IgD-negative memory B cell (primary cell): ENCODE results near the gene PHC1. TPM values are rescaled to one million over a fixed set of nuclear protein-coding genes. Genes with fewer than 3 reads are reported as not detected.
A peak's percentile ranks its signal among the peaks of the same experiment; 100 is the strongest.
"Not testable (repeated sequence)": the region's sequence is repeated elsewhere in the genome, so short reads cannot be mapped to it uniquely, and the experiment has no call there.

Experiments used
- H3K27ac Mint-ChIP-seq, 3 donors: one replicate each; pipeline ENCODE4 v1.8.0; 2020 to 2022; ENCODE audit warnings: mild to moderate bottlenecking in 3 of 3, mixed read lengths in 3 of 3, moderate library complexity in 1 of 3
- H3K27me3 Mint-ChIP-seq: one replicate; pipeline ENCODE4 v1.8.0; 2021; ENCODE audit warnings: mixed read lengths
- H3K36me3 Mint-ChIP-seq: one replicate; pipeline ENCODE4 v1.8.0; 2020; ENCODE audit warnings: mild to moderate bottlenecking, mixed read lengths
- H3K4me1 Mint-ChIP-seq, 3 donors: one replicate each; pipeline ENCODE4 v1.8.0; 2020 to 2022; ENCODE audit warnings: mixed read lengths in 3 of 3, mild to moderate bottlenecking in 1 of 3
- H3K4me3 Mint-ChIP-seq, 4 donors: one replicate each; pipeline ENCODE4 v1.8.0; 2020 to 2022; ENCODE audit warnings: mild to moderate bottlenecking in 4 of 4, mixed read lengths in 4 of 4, moderate library complexity in 3 of 4
- H3K9me3 Mint-ChIP-seq, 3 donors: one replicate each; pipeline ENCODE4 v1.8.0; 2020 to 2021; ENCODE audit warnings: mixed read lengths in 3 of 3, mild to moderate bottlenecking in 1 of 3
- polyA plus RNA-seq: library from polyadenylated mRNA; unstranded; fragments of 300-500 nt; fragmentation: Illumina TruSeq; gene quantifications from one replicate; pipeline ENCODE4 v1.2.3, GENCODE V29; 2021

Gene PHC1
- polyA plus RNA-seq, 1 donor from 2014 or later, result 18.7 TPM

- H3K27me3 Mint-ChIP-seq, H3K36me3 Mint-ChIP-seq, H3K9me3 Mint-ChIP-seq: not testable (repeated sequence)
- Mint-ChIP-seq H3K4me1 (peaks cover 22 to 33% (median 26%) of the 10 kb centered on the region in 3 donors), H3K4me3 (peak overlapping the region; percentile 5 to 84 (median 69)), H3K27ac (peak overlapping the region; percentile 30 to 78 (median 71))
These were observed 11.6 kb upstream of the PHC1 start for GRCh38 chr12:8902703-8903102.

DNA sequence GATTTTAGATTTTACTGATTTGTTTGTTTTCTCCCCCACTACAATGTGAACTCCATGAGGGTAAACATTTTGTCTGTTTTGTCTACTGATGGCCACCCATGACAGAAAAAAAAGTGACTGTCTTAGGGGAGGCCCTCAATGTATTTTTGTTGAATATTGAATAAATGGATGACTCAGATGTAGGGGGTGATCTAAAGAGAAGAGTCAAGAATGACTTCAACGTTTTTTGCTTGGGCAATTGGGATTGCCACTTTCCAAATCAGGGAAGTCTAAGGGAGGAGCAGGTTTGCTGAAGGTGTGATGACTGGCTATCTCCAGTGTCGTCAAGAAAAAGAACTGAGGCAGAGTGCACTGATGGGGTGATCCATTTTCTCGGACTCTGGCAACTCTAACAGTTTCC, 10.7 kb upstream of the PHC1 start:
- Mint-ChIP-seq H3K27ac (peak overlapping the region in 1 of 3 donors; percentile 48), H3K9me3 (peaks cover 3 to 6% (median 4%) of the 10 kb centered on the region in 3 donors), H3K36me3 (peaks cover 3% of the 10 kb centered on the region), H3K27me3 (no peaks in the 10 kb centered on the region), H3K4me3 (peak overlapping the region in 2 of 4 donors; percentile 54 to 84), H3K4me1 (peaks cover 22 to 33% (median 26%) of the 10 kb centered on the region in 3 donors)

GRCh38 chr12:8904665-8905064, 9.6 kb upstream of the PHC1 start:
- H3K4me1 Mint-ChIP-seq, result peaks cover 22 to 33% (median 26%) of the 10 kb centered on the region in 3 donors
- peak overlapping the region; percentile 6 to 78 (median 45) for H3K4me3 Mint-ChIP-seq
- H3K36me3 Mint-ChIP-seq, result peaks cover 3% of the 10 kb centered on the region
- peaks cover 3 to 6% (median 4%) of the 10 kb centered on the region in 3 donors for H3K9me3 Mint-ChIP-seq
- H3K27ac Mint-ChIP-seq, result no peak overlapping the region
- H3K27me3 Mint-ChIP-seq, result no peaks in the 10 kb centered on the region

GRCh38 chr12:8905546-8905945, 8.8 kb upstream of the PHC1 start:
- no peak overlapping the region for H3K4me3 Mint-ChIP-seq
- no peaks in the 10 kb centered on the region for H3K27me3 Mint-ChIP-seq
- peaks cover 3% of the 10 kb centered on the region for H3K36me3 Mint-ChIP-seq

DNA sequence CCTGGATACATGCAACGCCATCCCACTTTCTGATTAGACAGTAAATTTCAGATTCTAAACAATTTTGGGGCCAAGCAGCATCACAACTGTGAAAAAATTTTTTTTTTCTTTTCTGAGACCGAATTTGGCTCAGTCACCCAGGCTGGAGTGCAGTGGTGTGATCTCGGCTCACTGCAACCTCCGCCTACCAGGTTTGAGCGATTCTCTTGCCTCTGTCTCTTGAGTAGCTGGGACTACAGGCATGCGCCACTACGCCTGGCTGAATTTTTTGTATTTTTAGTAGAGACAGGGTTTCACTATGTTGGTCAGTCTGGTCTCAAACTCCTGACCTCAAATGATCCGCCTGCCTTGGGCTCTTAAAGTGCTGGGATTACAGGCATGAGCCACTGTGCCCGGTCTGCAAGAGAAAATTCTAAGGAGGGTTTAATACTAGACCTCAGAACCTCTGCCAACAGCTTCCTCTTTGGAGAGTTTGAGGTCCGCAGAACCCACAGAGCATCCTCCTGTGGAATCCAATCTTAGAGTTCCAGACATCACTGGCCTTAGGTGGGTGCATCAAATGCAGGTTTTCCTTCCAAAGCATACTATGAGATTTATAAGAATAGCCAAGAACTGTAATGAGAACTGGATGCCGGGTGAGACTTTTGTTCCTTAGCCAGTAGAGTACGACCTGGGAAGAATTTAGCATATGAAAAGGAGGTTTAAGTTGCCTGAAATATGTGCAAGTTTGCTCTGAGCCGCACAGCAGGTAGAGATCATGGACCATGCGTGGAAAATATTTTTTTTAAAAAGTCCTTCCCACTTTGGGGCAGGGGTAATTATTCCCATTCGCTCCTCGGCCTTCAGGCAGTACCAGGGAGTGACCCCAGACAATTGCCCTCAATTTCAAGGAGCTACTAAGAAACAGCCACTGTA, 7.8 kb upstream of the PHC1 start:
- Mint-ChIP-seq H3K36me3 (peaks cover 3% of the 10 kb centered on the region), H3K9me3 (peaks cover 3 to 6% (median 4%) of the 10 kb centered on the region in 3 donors), H3K4me3 (peak overlapping the region in 2 of 4 donors; percentile 12 to 37), H3K4me1 (peaks cover 27 to 40% (median 29%) of the 10 kb centered on the region in 3 donors), H3K27ac (peak overlapping the region in 1 of 3 donors; percentile 77), H3K27me3 (no peaks in the 10 kb centered on the region)

More at GRCh38 chr12:8905546-8905945, 8.8 kb upstream of the PHC1 start:
- peaks cover 3 to 6% (median 4%) of the 10 kb centered on the region in 3 donors for H3K9me3 Mint-ChIP-seq
- no peak overlapping the region for H3K27ac Mint-ChIP-seq
- peaks cover 22 to 34% (median 26%) of the 10 kb centered on the region in 3 donors for H3K4me1 Mint-ChIP-seq

GRCh38 chr12:8907513-8907912, 6.8 kb upstream of the PHC1 start:
- Mint-ChIP-seq H3K4me3 (no peak overlapping the region), H3K27me3 (no peaks in the 10 kb centered on the region), H3K36me3 (peaks cover 2% of the 10 kb centered on the region), H3K27ac (peak overlapping the region in 1 of 3 donors; percentile 77), H3K9me3 (peaks cover 2 to 5% (median 3%) of the 10 kb centered on the region in 3 donors), H3K4me1 (peaks cover 29 to 42% (median 35%) of the 10 kb centered on the region in 3 donors)

GRCh38 chr12:8909752-8910151, 4.6 kb upstream of the PHC1 start:
- no peaks in the 10 kb centered on the region for H3K9me3 Mint-ChIP-seq
- H3K4me1 Mint-ChIP-seq, result peaks cover 17 to 36% (median 34%) of the 10 kb centered on the region in 3 donors
- H3K36me3 Mint-ChIP-seq, result no peaks in the 10 kb centered on the region
- no peaks in the 10 kb centered on the region for H3K27me3 Mint-ChIP-seq
- H3K4me3 Mint-ChIP-seq, result no peak overlapping the region
- no peak overlapping the region for H3K27ac Mint-ChIP-seq

DNA sequence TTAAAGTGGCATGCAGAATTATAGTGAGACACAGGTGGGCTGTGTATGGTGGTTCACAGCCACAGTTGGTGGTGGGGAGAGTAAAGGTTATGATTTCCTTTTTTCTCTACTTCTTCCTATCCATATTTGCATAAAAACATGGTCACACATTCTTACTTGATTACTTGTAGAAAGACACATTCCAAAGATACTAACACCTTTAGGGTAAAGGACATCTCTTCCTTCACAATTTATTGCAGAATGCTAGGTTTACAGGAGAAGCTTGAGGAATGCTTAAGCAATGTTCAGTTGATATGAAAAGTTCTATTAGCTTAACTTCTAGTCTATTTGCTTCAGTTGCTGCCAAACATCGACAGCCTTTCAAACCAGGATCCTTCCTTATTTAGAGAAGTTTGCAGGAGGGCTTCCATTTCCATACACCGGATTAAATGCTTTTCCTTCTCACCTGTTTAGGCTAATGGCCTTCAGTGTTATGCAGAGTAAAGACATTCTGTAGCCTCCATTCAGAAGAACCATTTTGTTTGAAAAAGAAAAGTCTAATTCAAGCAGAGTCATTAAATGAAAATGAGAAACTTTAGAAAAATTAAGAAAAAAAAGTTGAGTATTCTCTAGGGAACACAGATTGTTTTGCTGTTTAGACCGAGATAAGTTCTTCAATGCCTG, 2.6 kb upstream of the PHC1 start:
- Mint-ChIP-seq H3K27ac (peak overlapping the region in 1 of 3 donors; percentile 51), H3K4me3 (peak overlapping the region in 1 of 4 donors; percentile 89)

DNA sequence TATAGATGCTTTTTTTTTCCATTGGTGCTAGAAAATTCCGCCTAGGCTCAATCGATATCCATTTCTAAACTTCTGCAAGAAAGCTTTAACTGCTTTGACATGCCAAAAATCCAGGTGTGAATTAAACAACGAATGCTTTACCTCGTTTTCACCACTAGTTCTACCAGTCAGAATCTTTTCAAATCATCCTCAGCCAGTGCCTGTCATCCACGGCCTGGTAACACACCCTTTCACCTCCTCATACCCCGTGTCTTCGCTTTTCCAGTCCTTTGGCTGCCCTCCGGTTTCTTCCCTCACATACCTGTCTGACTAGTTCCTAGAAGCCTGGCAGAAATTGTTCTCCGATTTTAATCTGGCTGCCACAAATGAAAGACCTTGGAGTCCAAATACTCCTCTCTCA, 1.4 kb upstream of the PHC1 start:
- H3K4me1 Mint-ChIP-seq, result peaks cover 15 to 25% (median 22%) of the 10 kb centered on the region in 3 donors
- no peaks in the 10 kb centered on the region for H3K27me3 Mint-ChIP-seq
- H3K4me3 Mint-ChIP-seq, result peak overlapping the region in 3 of 4 donors; percentile 68 to 96 (median 81)
- H3K9me3 Mint-ChIP-seq, result no peaks in the 10 kb centered on the region
- no peaks in the 10 kb centered on the region for H3K36me3 Mint-ChIP-seq
- peak overlapping the region; percentile 63 to 85 (median 76) for H3K27ac Mint-ChIP-seq

More for the DNA sequence above, 2.6 kb upstream of the PHC1 start:
- peaks cover 15 to 28% (median 23%) of the 10 kb centered on the region in 3 donors for H3K4me1 Mint-ChIP-seq
- H3K9me3 Mint-ChIP-seq, result no peaks in the 10 kb centered on the region
- H3K36me3 Mint-ChIP-seq, result no peaks in the 10 kb centered on the region
- no peaks in the 10 kb centered on the region for H3K27me3 Mint-ChIP-seq

GRCh38 chr12:8913702-8914032, 642 bp upstream of the PHC1 start:
- peak overlapping the region; percentile 81 to 96 (median 90) for H3K4me3 Mint-ChIP-seq
- peaks cover 15 to 25% (median 22%) of the 10 kb centered on the region in 3 donors for H3K4me1 Mint-ChIP-seq
- H3K27me3 Mint-ChIP-seq, result no peaks in the 10 kb centered on the region
- peaks cover 2% of the 10 kb centered on the region for H3K36me3 Mint-ChIP-seq
- no peaks in the 10 kb centered on the region for H3K9me3 Mint-ChIP-seq
- peak overlapping the region; percentile 76 to 98 (median 96) for H3K27ac Mint-ChIP-seq

DNA sequence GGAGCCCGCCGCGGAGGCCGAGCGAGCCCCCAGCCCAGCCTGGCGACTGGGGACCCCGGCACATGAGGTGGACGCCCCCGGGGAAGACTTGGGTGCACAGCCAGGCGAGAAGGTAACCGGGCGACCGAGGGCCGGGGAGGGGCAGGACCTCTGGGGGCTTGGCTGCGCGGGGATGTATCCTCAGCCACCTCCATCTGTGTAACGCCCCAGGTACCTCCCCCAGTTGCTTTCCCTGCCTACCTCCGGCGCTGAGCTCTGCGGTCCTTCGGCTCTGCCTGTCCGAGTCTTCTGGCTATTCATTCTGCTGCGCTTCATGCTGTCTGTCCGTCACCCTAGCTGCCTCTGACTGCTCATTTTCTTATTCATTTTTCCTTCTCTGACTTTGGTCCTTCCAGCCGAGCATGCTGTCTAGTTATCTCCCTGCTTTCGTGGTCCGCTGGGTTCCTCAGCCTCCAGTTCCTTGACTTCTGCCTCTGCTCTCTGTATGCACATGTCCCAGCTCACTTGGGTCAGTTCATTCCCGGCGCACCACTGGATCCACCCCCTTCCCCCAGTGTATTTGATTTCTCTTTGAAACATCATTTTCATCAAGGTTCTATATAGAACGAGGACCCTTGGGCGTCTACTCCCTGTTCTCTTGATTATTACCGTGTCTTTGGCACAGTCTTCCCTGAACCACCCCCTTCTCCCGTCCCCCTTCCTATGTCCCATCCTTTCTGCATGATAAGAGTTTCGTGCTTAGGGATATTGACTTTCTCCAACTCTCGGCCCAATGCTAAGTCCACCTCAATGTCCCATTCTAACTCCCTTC, 612 bp downstream of the PHC1 start:
- H3K27me3 Mint-ChIP-seq, result no peaks in the 10 kb centered on the region
- H3K9me3 Mint-ChIP-seq, result no peaks in the 10 kb centered on the region
- H3K36me3 Mint-ChIP-seq, result peaks cover 4% of the 10 kb centered on the region
- peaks cover 15 to 25% (median 22%) of the 10 kb centered on the region in 3 donors for H3K4me1 Mint-ChIP-seq
- no peak overlapping the region for H3K4me3 Mint-ChIP-seq
- H3K27ac Mint-ChIP-seq, result no peak overlapping the region

GRCh38 chr12:8916154-8916553, 1.8 kb downstream of the PHC1 start:
- Mint-ChIP-seq H3K4me1 (peaks cover 12 to 25% (median 19%) of the 10 kb centered on the region in 3 donors), H3K4me3 (no peak overlapping the region), H3K27me3 (no peaks in the 10 kb centered on the region), H3K36me3 (peaks cover 4% of the 10 kb centered on the region), H3K9me3 (no peaks in the 10 kb centered on the region), H3K27ac (no peak overlapping the region)

DNA sequence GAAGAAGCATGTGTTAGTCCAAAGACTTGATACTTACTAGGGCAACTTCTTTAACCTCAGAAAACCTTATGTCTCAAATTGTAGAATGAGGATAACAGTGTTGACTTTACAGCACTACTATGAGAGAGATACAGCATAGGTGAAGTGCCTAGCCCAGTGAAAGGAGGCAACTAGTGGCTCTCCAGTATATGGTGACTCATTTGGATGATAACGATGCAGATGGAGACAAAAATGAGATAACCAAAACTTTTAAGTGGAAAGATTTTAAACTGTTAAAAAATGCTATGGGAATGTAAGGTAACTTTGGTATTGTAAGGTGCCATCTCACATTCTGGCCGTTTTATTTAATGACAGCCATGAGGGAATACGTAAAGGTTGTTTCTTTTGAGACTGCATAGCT, 2.7 kb downstream of the PHC1 start:
- Mint-ChIP-seq H3K4me1 (peaks cover 6 to 17% (median 11%) of the 10 kb centered on the region in 3 donors), H3K27me3 (no peaks in the 10 kb centered on the region), H3K9me3 (no peaks in the 10 kb centered on the region), H3K36me3 (peaks cover 7% of the 10 kb centered on the region), H3K27ac (no peak overlapping the region), H3K4me3 (no peak overlapping the region)

GRCh38 chr12:8917751-8918150, 3.4 kb downstream of the PHC1 start:
- no peaks in the 10 kb centered on the region for H3K27me3 Mint-ChIP-seq
- no peak overlapping the region for H3K27ac Mint-ChIP-seq
- peaks cover 6 to 12% (median 10%) of the 10 kb centered on the region in 3 donors for H3K4me1 Mint-ChIP-seq
- peaks cover 7% of the 10 kb centered on the region for H3K36me3 Mint-ChIP-seq
- H3K4me3 Mint-ChIP-seq, result no peak overlapping the region
- H3K9me3 Mint-ChIP-seq, result no peaks in the 10 kb centered on the region
